Activated CD8-positive, alpha-beta T cell treated with anti-CD3 and anti-CD28 coated beads for 36 hours (primary cell): Measurements from ENCODE around the gene GTF2H1. TPM values are rescaled to one million over a fixed set of nuclear protein-coding genes. Genes with fewer than 3 reads are reported as not detected.

Experiments used
- ATAC-seq: fragments of 200-7000 bp; cut with Tn5 transposase; one replicate; pipeline ENCODE4 v1.10.0; 2021; ENCODE audit warnings: mild to moderate bottlenecking, moderate library complexity
- CTCF ChIA-PET: fragments of 350-600 bp; sonication (Branson Sonifier 250); formaldehyde crosslinking; loops from one replicate; lab custom pipeline; 2021; ENCODE audit warnings: antibody characterized with exemption; lab: Charles Lee
- POLR2A ChIA-PET: fragments of 350-600 bp; sonication (Branson Sonifier 250); formaldehyde crosslinking; loops from one replicate; lab custom pipeline; 2021; ENCODE audit warnings: antibody characterized with exemption; lab: Charles Lee
- DNase-seq: peaks from one replicate; pipeline ENCODE4 v3.0.0-alpha.2; 2020
- H3K27ac Mint-ChIP-seq: one replicate; pipeline ENCODE4 v1.8.0; 2021; ENCODE audit warnings: mild to moderate bottlenecking, mixed read lengths
- H3K27me3 Mint-ChIP-seq: one replicate; pipeline ENCODE4 v1.8.0; 2021; ENCODE audit warnings: mixed read lengths
- H3K36me3 Mint-ChIP-seq: one replicate; pipeline ENCODE4 v1.8.0; 2021; ENCODE audit warnings: low read depth, mixed read lengths
- H3K4me1 Mint-ChIP-seq: one replicate; pipeline ENCODE4 v1.8.0; 2021; ENCODE audit warnings: low read depth, mixed read lengths
- H3K4me3 Mint-ChIP-seq: one replicate; pipeline ENCODE4 v1.8.0; 2021; ENCODE audit warnings: mild to moderate bottlenecking, moderate library complexity, mixed read lengths
- H3K9me3 Mint-ChIP-seq: one replicate; pipeline ENCODE4 v1.8.0; 2021; ENCODE audit warnings: mixed read lengths
- intact Hi-C: fragments of 100-400 bp; cut with micrococcal nuclease; formaldehyde crosslinking; loops from one replicate; pipeline ENCODE4 v1.10.0; 2022
- total RNA-seq, 2 experiments: library from RNA; stranded (reverse); gene quantifications; one replicate each; pipeline ENCODE4 v1.2.3, GENCODE V29; 2021
- TF ChIP-seq, protein P1 (sequence below): fragments of 200-600 bp; IDR thresholded peaks from one replicate; pipeline ENCODE4 v1.8.0; 2022; ENCODE audit warnings: antibody characterized with exemption, mild to moderate bottlenecking

The GTF2H1 gene
- total RNA-seq, 2 experiments from 2014 or later: 44.5 to 46.6 TPM

DNA sequence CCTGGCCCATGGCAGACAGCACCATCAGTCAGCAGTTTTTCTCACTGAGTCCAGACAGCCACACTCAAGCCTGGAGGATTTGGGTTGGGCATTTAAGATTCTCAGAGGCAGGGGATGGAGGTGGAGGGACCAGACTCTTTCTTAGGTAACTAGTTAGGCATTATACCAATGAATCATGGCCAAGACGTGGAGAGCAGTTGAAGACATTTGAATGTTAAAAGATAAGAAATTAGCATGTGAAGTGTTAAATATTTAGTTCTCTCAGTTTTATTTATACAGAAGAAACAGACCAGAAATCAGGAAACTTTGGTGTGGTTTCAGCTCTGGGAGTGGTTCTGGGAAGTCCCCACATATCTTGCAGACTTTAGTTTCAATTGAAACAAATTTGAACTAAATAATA is 9.9 kb downstream of the GTF2H1 start:
- Mint-ChIP-seq H3K36me3 (peaks cover 40% of the 10 kb centered on the region), H3K27me3 (no peaks in the 10 kb centered on the region), H3K9me3 (no peaks in the 10 kb centered on the region), H3K27ac (peak overlapping the region; percentile 84), H3K4me3 (peak overlapping the region; percentile 24), H3K4me1 (peaks cover 51% of the 10 kb centered on the region)
- POLR2A ChIA-PET: interaction anchor here (0.5 to 2.5 kb wide), 5 partner anchors 10 to 1117 kb away, joined by 3 to 9 read pairs (median 4); partner anchors contain the start of genes GTF2H1, HPS5 and LDHA
- CTCF ChIA-PET: no interaction called here
- ATAC-seq (peak; percentile 28), DNase-seq (no peak)
- intact Hi-C loops: no loop called here
- TF ChIP-seq, protein P1, sequence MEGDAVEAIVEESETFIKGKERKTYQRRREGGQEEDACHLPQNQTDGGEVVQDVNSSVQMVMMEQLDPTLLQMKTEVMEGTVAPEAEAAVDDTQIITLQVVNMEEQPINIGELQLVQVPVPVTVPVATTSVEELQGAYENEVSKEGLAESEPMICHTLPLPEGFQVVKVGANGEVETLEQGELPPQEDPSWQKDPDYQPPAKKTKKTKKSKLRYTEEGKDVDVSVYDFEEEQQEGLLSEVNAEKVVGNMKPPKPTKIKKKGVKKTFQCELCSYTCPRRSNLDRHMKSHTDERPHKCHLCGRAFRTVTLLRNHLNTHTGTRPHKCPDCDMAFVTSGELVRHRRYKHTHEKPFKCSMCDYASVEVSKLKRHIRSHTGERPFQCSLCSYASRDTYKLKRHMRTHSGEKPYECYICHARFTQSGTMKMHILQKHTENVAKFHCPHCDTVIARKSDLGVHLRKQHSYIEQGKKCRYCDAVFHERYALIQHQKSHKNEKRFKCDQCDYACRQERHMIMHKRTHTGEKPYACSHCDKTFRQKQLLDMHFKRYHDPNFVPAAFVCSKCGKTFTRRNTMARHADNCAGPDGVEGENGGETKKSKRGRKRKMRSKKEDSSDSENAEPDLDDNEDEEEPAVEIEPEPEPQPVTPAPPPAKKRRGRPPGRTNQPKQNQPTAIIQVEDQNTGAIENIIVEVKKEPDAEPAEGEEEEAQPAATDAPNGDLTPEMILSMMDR: no peak

DNA sequence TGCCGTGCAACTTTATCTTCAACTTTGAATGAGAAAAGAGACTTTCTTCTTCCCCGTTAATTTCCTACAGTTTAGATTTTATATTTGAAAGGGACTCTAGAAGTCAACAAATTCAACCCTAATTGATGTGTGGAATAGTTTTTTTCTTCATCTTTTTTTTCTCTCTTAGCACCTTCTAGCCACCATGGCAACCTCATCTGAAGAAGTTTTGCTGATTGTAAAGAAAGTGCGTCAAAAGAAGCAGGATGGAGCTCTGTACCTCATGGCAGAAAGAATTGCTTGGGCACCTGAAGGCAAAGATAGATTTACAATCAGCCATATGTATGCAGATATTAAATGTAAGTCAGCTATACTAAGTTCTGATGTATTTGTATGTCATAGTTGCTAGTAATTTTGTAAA is 10.5 kb downstream of the GTF2H1 start:
- TF ChIP-seq, protein P1: no peak
- DNase-seq (no peak), ATAC-seq (no peak)
- Mint-ChIP-seq H3K27me3 (no peaks in the 10 kb centered on the region), H3K4me1 (peaks cover 51% of the 10 kb centered on the region), H3K27ac (peak overlapping the region; percentile 19), H3K4me3 (no peak overlapping the region), H3K36me3 (peaks cover 40% of the 10 kb centered on the region), H3K9me3 (no peaks in the 10 kb centered on the region)
- CTCF ChIA-PET: no interaction called here
- intact Hi-C loops: no loop called here
- POLR2A ChIA-PET: interaction anchor here (0.5 to 1.6 kb wide), 3 partner anchors 16 to 1117 kb away, joined by 3 to 4 read pairs (median 4); no protein-coding TSS in a partner anchor

DNA sequence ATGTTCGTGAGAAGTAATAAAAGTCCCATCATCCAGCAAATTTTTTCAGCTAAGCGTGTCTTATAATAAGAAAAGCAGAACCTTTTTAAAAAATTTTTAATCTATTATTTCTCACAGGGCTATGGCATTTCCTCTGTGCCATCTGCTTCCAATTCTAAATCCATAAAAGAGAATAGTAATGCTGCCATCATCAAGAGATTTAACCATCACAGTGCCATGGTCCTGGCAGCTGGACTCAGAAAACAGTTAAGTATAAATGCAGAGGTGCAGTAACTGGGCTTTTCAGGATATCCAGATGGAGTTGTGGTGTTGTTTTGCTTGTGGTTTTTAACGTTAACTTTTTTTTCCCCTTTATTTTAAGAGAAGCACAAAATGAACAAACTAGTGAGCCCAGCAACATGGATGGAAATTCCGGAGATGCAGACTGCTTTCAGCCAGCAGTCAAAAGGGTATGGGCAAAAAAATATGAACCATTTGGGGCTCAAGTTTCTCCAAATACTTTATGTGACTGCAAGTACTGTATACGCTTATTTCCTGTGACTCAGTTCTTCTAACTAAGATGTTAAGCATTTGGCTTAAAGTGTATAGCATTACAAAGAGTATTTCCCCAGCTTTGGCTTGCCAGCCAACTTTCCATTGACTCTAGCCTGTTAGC is 25.2 kb downstream of the GTF2H1 start:
- intact Hi-C loops: no loop called here
- Mint-ChIP-seq H3K9me3 (no peaks in the 10 kb centered on the region), H3K27ac (peak overlapping the region; percentile 48), H3K36me3 (peaks cover 34% of the 10 kb centered on the region), H3K4me1 (peaks cover 4% of the 10 kb centered on the region), H3K4me3 (no peak overlapping the region), H3K27me3 (no peaks in the 10 kb centered on the region)
- CTCF ChIA-PET: interaction anchor here (1.1 to 2.3 kb wide), 3 partner anchors 11 to 104 kb away, joined by 3 to 5 read pairs (median 4); no protein-coding TSS in a partner anchor
- no peak for DNase-seq
- ATAC-seq: no peak
- TF ChIP-seq, protein P1: no peak
- POLR2A ChIA-PET: interaction anchor here (1.2 kb wide), 1 partner anchor 16 kb away, joined by 4 read pairs; no protein-coding TSS in a partner anchor

DNA sequence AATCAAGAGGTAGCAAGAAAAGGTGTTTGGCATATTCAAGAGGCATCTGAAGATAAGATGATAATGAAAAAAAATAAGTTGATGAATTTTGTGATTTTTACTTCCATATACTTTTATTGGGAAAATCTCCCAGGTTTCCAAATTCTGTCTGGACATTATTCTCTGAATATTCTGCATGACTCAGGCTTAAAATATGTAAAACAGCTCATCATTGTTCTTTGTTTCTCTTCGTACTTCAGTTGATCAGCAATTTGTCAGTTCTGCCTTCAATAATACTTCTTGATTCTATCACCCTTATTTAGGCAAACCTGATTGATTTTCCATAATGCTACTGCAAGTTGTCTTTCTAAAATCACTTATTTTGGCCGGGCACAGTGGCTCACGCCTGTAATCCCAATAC is 30.2 kb downstream of the GTF2H1 start:
- H3K9me3 Mint-ChIP-seq: no peaks in the 10 kb centered on the region
- ChIA-PET POLR2A (interaction anchor here (1.1 kb wide), 1 partner anchor 22 kb away, joined by 3 read pairs; no protein-coding TSS in a partner anchor), CTCF (no interaction called here)
- no peak overlapping the region for H3K4me3 Mint-ChIP-seq
- TF ChIP-seq, protein P1: no peak
- peaks cover 50% of the 10 kb centered on the region for H3K36me3 Mint-ChIP-seq
- intact Hi-C loops: no loop called here
- no peak overlapping the region for H3K27ac Mint-ChIP-seq
- H3K27me3 Mint-ChIP-seq: no peaks in the 10 kb centered on the region
- no peak for DNase-seq
- peaks cover 4% of the 10 kb centered on the region for H3K4me1 Mint-ChIP-seq
- ATAC-seq: no peak

DNA sequence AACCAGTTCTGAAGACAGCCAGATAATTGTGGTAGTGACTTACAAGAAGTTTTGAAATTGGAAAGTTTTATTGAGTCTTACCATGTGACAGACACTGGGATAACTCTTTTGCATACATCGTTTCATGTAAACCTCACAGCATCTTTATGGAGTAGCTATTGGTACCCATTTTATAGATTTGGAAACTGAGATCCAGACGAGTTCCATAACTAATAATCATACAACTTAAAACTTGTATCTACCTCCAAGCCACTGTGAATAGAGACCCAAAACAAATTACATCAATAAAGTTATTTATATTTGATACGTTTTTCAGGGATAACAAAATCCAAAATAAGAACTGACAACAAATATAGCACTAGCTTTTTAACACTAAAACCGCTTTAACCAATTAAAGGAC is 36.3 kb downstream of the GTF2H1 start:
- ATAC-seq (no peak), DNase-seq (no peak)
- H3K27ac Mint-ChIP-seq: no peak overlapping the region
- H3K4me3 Mint-ChIP-seq: no peak overlapping the region
- H3K27me3 Mint-ChIP-seq: no peaks in the 10 kb centered on the region
- H3K36me3 Mint-ChIP-seq: peaks cover 46% of the 10 kb centered on the region
- intact Hi-C loops: no loop called here
- H3K9me3 Mint-ChIP-seq: no peaks in the 10 kb centered on the region
- CTCF ChIA-PET: interaction anchor here (1.5 kb wide), 2 partner anchors 10 to 85 kb away, joined by 3 to 5 read pairs; no protein-coding TSS in a partner anchor
- no peaks in the 10 kb centered on the region for H3K4me1 Mint-ChIP-seq
- TF ChIP-seq, protein P1: no peak
- POLR2A ChIA-PET: interaction anchor here (0.7 to 1.7 kb wide), 4 partner anchors 9 to 39 kb away, joined by 3 to 7 read pairs (median 4); no protein-coding TSS in a partner anchor
